ENCODE data around the gene MAP2.

Gene MAP2

GRCh38 chr2:209532321-209532720, 108.5 kb downstream of the MAP2 start:
- TF ChIP-seq, protein P1, sequence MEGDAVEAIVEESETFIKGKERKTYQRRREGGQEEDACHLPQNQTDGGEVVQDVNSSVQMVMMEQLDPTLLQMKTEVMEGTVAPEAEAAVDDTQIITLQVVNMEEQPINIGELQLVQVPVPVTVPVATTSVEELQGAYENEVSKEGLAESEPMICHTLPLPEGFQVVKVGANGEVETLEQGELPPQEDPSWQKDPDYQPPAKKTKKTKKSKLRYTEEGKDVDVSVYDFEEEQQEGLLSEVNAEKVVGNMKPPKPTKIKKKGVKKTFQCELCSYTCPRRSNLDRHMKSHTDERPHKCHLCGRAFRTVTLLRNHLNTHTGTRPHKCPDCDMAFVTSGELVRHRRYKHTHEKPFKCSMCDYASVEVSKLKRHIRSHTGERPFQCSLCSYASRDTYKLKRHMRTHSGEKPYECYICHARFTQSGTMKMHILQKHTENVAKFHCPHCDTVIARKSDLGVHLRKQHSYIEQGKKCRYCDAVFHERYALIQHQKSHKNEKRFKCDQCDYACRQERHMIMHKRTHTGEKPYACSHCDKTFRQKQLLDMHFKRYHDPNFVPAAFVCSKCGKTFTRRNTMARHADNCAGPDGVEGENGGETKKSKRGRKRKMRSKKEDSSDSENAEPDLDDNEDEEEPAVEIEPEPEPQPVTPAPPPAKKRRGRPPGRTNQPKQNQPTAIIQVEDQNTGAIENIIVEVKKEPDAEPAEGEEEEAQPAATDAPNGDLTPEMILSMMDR (IDR thresholded peaks at IDR 0.05; ENCODE audit: extremely low read depth, missing control alignments) = no peak
- DNase-seq (ENCODE audit: low spot score) = no peak

DNA sequence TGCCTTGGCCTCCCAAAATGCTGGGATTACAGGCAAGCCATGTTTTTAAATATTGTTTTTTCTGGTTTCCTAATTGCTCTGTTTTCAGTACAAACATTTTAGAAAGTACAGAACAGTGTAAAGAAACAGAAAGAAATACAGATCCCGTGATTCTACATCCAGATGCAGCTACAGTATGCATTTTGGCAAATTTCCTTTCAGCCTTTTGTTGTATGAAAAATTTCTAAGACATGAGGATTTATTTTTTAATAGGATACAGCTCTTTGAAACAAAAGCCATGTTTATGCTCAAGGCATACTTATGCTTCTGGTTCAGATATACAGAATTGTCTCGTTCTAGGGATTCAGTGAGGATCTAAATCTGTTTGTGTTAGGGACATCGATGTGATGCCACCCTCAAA, 109.5 kb downstream of the MAP2 start:
- TF ChIP-seq, protein P1 (IDR thresholded peaks at IDR 0.05; ENCODE audit: extremely low read depth, missing control alignments) = no peak
- DNase-seq (ENCODE audit: low spot score) = no peak

GRCh38 chr2:209534228-209534627, 110.4 kb downstream of the MAP2 start:
- TF ChIP-seq, protein P1 (IDR thresholded peaks at IDR 0.05; ENCODE audit: extremely low read depth, missing control alignments) = no peak

GRCh38 chr2:209536363-209536762, 112.5 kb downstream of the MAP2 start:
- TF ChIP-seq, protein P1 (IDR thresholded peaks at IDR 0.05; ENCODE audit: extremely low read depth, missing control alignments) = no peak
- no peak for DNase-seq (ENCODE audit: low spot score)

More at GRCh38 chr2:209534228-209534627, 110.4 kb downstream of the MAP2 start:
- no peak for DNase-seq (ENCODE audit: low spot score)

DNA sequence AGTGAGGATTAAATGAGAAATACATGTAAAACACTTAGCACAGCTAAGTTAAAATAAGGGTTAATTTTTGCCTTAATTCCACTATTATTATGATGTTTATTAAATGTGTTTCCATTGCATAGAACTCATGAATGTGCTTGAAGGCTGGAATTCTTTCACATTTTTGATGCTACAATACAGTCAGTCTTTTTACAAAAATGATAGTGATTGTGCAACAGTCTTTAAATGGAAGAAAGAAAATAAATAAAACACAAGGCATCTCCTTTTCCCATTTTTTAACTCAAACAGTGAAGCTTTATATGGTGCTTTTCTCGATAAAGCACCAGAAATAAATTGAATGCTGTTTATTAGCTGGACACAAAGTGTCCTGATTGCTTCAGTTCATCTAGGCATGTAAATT, 123.9 kb downstream of the MAP2 start:
- TF ChIP-seq, protein P1 (IDR thresholded peaks at IDR 0.05; ENCODE audit: extremely low read depth, missing control alignments) = no peak
- no peak for DNase-seq (ENCODE audit: low spot score)

DNA sequence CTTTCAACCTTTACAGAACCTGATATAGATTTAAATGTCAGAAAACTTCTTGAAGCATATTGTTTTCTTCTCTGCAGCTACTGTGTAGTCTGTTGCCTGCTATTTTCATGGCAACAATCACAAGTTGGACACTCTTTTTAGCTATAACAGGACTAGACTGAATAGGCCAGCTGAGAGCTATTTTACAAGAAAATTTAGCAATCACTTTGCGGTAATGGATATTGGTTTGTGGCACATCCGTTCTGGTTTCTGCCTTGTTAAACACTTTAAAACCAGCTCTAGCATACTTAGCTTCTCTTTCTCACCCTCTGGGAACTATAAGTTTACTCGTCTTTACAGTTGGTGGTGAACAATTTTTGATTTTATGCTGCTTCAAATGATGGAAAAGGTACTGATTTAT, 125.7 kb downstream of the MAP2 start:
- no peak for DNase-seq (ENCODE audit: low spot score)
- TF ChIP-seq, protein P1 (IDR thresholded peaks at IDR 0.05; ENCODE audit: extremely low read depth, missing control alignments) = no peak

DNA sequence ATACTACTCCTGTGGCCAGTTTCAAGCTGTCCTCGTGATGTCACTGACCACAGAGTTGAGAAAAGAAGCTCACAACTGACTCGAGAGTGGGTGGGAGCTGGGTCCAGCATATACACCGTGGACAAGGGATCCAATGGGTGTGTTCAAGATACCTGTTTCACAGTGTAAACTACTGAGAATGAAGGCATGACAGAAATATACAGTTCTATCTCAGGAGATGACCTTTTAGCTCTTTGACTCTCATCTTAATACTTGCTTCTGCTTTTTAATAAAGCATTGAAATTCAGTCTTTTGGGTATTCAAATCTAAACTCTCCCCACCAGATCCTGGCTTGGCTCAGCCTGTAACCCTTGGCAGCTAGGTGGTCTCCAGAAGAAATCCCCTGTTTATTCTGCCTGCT, 130.1 kb downstream of the MAP2 start:
- TF ChIP-seq, protein P1 (IDR thresholded peaks at IDR 0.05; ENCODE audit: extremely low read depth, missing control alignments) = no peak
- no peak for DNase-seq (ENCODE audit: low spot score)

Data from GM20000 (cell line).